Activated CD8-positive, alpha-beta T cell treated with anti-CD3 and anti-CD28 coated beads, Interleukin-2, amount 10 ng/mL, durations not matched to agents 7 days and 5 days (primary cell): ENCODE results near the gene LRMDA. TPM values are rescaled to one million over a fixed set of nuclear protein-coding genes. Genes with fewer than 3 reads are reported as not detected.

ENCODE experiments used
- ATAC-seq: fragments of 150-1000 bp; cut with Tn5 transposase; one replicate; pipeline ENCODE4 v1.10.0; 2021; ENCODE audit warnings: moderate library complexity
- CTCF ChIA-PET: fragments of 350-600 bp; sonication (Branson Sonifier 250); formaldehyde crosslinking; loops from one replicate; lab custom pipeline; 2021; ENCODE audit warnings: antibody characterized with exemption; lab: Charles Lee
- POLR2A ChIA-PET: fragments of 350-600 bp; sonication (Branson Sonifier 250); formaldehyde crosslinking; loops from one replicate; lab custom pipeline; 2021; ENCODE audit warnings: antibody characterized with exemption; lab: Charles Lee
- DNase-seq: peaks from one replicate; pipeline ENCODE4 v3.0.0-alpha.2; 2020
- H3K27ac Mint-ChIP-seq: one replicate; pipeline ENCODE4 v1.8.0; 2021; ENCODE audit warnings: mild to moderate bottlenecking, mixed read lengths
- H3K27me3 Mint-ChIP-seq: one replicate; pipeline ENCODE4 v1.8.0; 2021; ENCODE audit warnings: low read depth, mixed read lengths
- H3K36me3 Mint-ChIP-seq: one replicate; pipeline ENCODE4 v1.8.0; 2021; ENCODE audit warnings: low read depth, mixed read lengths
- H3K4me1 Mint-ChIP-seq: one replicate; pipeline ENCODE4 v1.8.0; 2021; ENCODE audit warnings: low read depth, mixed read lengths
- H3K4me3 Mint-ChIP-seq: one replicate; pipeline ENCODE4 v1.8.0; 2021; ENCODE audit warnings: mild to moderate bottlenecking, mixed read lengths
- H3K9me3 Mint-ChIP-seq: one replicate; pipeline ENCODE4 v1.8.0; 2022; ENCODE audit warnings: mixed read lengths; ENCODE audit not compliant: insufficient read depth
- total RNA-seq, 2 experiments: library from RNA; stranded (reverse); gene quantifications; one replicate each; pipeline ENCODE4 v1.2.3, GENCODE V29; 2021

LRMDA gene
- total RNA-seq, 2 experiments from 2014 or later = not detected

DNA sequence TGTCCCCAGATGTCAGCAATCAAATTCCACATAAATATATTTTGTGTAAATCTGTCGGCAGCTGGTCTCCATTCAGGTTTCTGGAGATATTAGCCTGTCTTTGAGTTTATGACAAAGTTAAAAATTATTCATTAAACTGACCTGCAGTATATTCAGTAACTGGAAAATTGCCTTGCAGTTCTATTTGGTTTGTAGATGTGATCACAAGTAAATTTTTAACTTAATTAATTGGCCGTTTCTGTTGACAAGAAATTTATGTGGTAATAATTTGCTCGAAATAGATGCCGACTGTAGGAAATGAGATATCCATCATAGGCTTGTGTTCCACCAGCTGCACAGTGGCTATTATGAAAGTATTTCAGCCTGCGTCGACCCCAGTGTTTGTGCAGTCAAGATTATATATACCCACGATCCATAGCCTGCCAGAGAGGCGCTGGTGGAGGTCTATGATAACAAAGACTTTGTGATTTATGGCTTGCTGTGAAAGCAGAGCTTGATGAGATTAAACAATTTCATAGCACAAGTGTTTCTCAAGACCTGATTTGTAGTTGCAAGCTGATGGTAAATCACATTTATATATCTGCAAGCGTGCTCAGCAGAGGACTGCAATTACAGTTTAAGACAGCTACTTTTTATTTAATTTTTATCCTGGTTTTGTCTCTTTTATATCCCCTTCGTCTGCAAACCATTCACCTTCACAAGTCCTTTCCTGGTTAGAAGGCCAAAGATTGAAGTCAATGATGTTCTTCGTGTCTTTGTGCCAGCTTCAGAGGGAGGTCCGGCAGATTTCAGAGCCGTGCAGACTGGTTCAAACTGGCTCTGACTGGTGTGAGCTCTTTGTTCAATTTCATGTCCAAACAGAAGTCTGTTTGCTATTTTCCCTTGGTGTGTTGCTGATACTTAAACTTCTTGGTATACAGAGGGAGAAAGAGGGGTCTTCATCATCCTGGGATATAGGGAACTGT, 850.9 kb downstream of the LRMDA start:
- no peaks in the 10 kb centered on the region for H3K9me3 Mint-ChIP-seq
- H3K4me1 Mint-ChIP-seq = no peaks in the 10 kb centered on the region
- DNase-seq (no peak), ATAC-seq (no peak)
- H3K27me3 Mint-ChIP-seq = no peaks in the 10 kb centered on the region
- no peak overlapping the region for H3K27ac Mint-ChIP-seq
- H3K36me3 Mint-ChIP-seq = no peaks in the 10 kb centered on the region
- H3K4me3 Mint-ChIP-seq = no peak overlapping the region
- CTCF ChIA-PET = no interaction called here
- POLR2A ChIA-PET = no interaction called here

DNA sequence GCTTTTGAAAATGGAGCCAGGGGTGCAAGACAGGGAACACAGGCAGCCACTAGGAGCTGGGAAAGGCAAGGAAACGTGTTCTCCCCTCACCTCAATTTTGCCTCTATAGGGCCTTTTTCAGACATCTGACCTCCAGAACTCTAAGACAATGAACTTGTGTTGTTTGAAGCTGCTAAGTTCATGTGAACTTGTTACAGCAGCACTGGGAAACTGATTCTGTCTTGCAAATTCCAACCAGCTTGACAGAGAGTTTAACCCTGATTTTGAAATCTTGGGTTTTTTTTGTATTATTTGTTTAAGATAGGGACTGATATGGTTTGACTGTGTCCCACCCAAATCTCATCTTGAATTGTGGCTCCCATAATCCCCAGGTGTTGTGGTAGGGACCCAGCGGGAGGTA, 852.9 kb downstream of the LRMDA start:
- POLR2A ChIA-PET = no interaction called here
- DNase-seq = no peak
- Mint-ChIP-seq H3K27ac (no peak overlapping the region), H3K4me1 (no peaks in the 10 kb centered on the region), H3K36me3 (no peaks in the 10 kb centered on the region), H3K4me3 (no peak overlapping the region), H3K27me3 (no peaks in the 10 kb centered on the region), H3K9me3 (no peaks in the 10 kb centered on the region)
- CTCF ChIA-PET = no interaction called here
- ATAC-seq = no peak

DNA sequence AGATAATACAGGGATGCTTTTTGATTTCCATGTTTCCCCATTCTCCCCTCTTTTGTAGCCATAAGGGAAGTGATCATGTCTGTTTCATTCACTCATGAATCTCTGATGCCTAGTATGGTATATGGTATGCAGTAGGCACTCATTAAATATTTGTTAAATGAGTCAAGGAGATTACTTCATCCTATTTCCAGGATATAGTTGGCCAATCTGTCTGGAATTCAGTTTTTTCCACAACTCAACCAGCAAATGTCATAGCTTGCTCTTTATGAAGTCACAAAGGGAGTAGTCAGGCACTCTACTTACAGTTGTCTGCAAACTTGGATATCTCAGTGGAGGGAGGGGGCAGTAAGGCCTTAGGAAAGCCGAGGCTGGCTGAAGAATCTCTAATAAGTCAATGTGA, 853.6 kb downstream of the LRMDA start:
- DNase-seq (no peak), ATAC-seq (no peak)
- Mint-ChIP-seq H3K36me3 (no peaks in the 10 kb centered on the region), H3K27ac (no peak overlapping the region), H3K9me3 (no peaks in the 10 kb centered on the region), H3K4me3 (no peak overlapping the region), H3K4me1 (no peaks in the 10 kb centered on the region), H3K27me3 (no peaks in the 10 kb centered on the region)
- CTCF ChIA-PET = no interaction called here
- POLR2A ChIA-PET = no interaction called here

DNA sequence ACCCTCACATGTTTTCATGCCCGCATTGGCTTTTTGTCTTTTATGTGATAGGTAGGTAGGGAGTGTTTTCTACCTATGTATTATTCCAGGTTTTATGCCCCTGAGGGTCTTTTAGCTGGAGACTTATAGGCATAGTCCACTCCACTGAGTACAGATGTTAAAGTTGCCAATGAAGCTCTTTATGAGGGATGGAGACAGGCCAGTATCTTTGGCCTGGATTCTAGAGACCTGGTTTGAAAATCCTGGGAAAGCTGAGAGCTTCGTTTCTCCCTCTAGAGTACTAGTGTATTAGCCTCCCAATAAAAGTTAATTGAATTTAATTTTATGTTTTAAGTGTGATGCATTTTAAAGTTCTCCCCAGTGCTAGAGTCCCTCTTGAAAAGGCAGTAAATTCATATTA, 854.1 kb downstream of the LRMDA start:
- no peak for DNase-seq
- no peaks in the 10 kb centered on the region for H3K9me3 Mint-ChIP-seq
- no peaks in the 10 kb centered on the region for H3K4me1 Mint-ChIP-seq
- H3K4me3 Mint-ChIP-seq = no peak overlapping the region
- ChIA-PET POLR2A (no interaction called here), CTCF (no interaction called here)
- H3K27me3 Mint-ChIP-seq = no peaks in the 10 kb centered on the region
- H3K36me3 Mint-ChIP-seq = no peaks in the 10 kb centered on the region
- H3K27ac Mint-ChIP-seq = no peak overlapping the region
- ATAC-seq = no peak

DNA sequence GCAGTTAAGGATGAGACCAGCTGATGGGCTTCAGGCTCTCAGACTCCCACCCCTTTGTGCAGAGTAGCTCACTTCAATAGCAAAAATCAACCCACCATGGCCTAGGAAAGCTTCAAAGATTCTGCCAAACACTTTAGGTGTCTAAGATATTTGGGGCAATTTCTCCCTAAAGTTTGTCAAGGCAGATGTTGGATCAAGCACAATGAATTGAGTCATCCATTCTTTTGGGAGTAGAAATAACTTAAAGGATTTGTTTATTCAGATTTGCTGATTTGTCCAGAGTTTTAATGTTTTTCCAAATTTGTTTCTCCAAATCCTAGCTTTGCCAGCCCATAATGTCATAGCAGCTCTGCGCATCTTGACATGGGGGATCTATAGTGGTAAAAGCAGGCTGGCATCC, 855.1 kb downstream of the LRMDA start:
- Mint-ChIP-seq H3K4me3 (no peak overlapping the region), H3K27me3 (no peaks in the 10 kb centered on the region), H3K9me3 (no peaks in the 10 kb centered on the region), H3K4me1 (no peaks in the 10 kb centered on the region), H3K36me3 (no peaks in the 10 kb centered on the region), H3K27ac (no peak overlapping the region)
- ChIA-PET POLR2A (no interaction called here), CTCF (no interaction called here)
- no peak for ATAC-seq
- DNase-seq = no peak

DNA sequence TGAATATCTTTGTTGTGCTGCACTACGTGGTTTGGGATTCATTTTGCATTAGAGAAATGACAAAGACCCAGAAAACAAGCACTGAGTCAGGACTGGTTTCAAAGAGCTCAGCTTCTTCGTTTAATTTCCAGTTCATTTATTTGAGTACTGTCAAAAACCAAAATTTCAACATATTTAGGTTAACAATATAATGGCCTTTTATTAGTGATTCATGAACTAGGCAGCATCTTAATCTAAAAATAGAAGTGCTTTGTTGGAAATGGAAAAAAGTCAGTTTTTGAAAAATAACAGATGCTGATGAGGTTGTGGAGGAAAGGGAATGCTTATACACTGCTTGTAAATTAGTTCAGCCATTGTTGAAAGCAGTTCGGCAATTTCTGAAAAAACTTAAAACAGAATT, 856.4 kb downstream of the LRMDA start:
- no peaks in the 10 kb centered on the region for H3K36me3 Mint-ChIP-seq
- no peak overlapping the region for H3K4me3 Mint-ChIP-seq
- ATAC-seq = no peak
- ChIA-PET CTCF (no interaction called here), POLR2A (no interaction called here)
- no peaks in the 10 kb centered on the region for H3K27me3 Mint-ChIP-seq
- DNase-seq = no peak
- H3K4me1 Mint-ChIP-seq = no peaks in the 10 kb centered on the region
- no peaks in the 10 kb centered on the region for H3K9me3 Mint-ChIP-seq
- no peak overlapping the region for H3K27ac Mint-ChIP-seq

DNA sequence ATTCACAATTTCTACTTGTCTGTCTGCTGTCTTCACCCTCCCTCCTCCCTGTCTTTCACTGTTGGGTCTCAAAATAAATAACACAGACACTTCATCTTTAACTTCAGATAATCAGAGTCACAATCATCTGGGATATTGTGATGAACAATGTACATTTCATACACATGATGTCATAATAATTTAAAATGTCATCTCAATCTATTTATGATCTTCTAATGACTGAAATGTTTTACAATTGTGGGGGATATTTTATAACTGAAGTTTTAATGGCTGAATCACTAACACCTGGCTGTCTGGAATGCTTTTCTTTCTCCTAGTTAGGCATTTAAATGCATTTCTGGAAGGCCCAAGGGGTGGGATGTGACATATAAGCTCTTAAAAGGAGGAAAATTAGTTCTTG, 859.8 kb downstream of the LRMDA start:
- no peak overlapping the region for H3K4me3 Mint-ChIP-seq
- DNase-seq = no peak
- H3K9me3 Mint-ChIP-seq = no peaks in the 10 kb centered on the region
- H3K27me3 Mint-ChIP-seq = no peaks in the 10 kb centered on the region
- no peaks in the 10 kb centered on the region for H3K4me1 Mint-ChIP-seq
- ChIA-PET CTCF (no interaction called here), POLR2A (no interaction called here)
- no peak overlapping the region for H3K27ac Mint-ChIP-seq
- no peaks in the 10 kb centered on the region for H3K36me3 Mint-ChIP-seq
- no peak for ATAC-seq

DNA sequence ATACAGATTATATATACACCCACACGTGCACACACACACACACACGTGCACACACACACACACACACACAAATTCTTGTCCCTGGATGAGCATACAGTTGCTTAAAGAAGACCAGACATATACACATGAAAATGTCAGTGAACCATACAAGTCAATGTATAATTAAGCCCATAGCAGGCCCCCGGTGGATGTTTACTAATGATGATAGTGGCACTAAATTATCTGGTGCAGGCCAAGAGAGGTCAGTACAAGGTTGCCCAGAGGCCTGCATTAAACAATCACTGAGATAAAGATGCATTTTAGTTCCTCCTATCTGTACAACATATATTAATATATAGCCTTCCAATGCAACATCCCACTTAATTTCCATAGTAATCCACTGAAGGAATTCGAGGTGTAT, 860.5 kb downstream of the LRMDA start:
- Mint-ChIP-seq H3K4me1 (no peaks in the 10 kb centered on the region), H3K27ac (no peak overlapping the region), H3K9me3 (no peaks in the 10 kb centered on the region), H3K4me3 (no peak overlapping the region), H3K36me3 (no peaks in the 10 kb centered on the region), H3K27me3 (no peaks in the 10 kb centered on the region)
- DNase-seq (no peak), ATAC-seq (no peak)
- POLR2A ChIA-PET = no interaction called here
- CTCF ChIA-PET = no interaction called here

DNA sequence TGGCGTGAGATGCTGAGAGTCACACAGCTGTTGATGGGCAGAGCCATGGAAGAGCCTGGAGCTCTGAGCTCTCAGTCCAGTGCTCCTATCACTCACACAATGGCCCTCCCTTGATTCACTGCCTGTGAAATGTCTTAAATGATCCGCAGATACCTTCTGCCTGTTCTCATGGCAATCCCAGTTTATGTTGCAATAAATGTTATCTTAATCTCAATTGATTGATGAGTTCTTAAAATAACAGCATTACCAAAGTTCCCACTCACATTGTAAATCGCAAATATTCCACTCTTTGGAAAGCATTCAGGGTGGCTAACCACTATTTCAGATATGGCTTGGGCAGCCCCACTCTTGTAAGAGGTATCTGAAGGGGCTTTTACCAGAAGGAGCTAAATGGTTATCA, 865.5 kb downstream of the LRMDA start:
- ChIA-PET CTCF (no interaction called here), POLR2A (no interaction called here)
- DNase-seq (no peak), ATAC-seq (no peak)
- Mint-ChIP-seq H3K4me3 (no peak overlapping the region), H3K27ac (no peak overlapping the region), H3K36me3 (no peaks in the 10 kb centered on the region), H3K9me3 (no peaks in the 10 kb centered on the region), H3K4me1 (no peaks in the 10 kb centered on the region), H3K27me3 (no peaks in the 10 kb centered on the region)

DNA sequence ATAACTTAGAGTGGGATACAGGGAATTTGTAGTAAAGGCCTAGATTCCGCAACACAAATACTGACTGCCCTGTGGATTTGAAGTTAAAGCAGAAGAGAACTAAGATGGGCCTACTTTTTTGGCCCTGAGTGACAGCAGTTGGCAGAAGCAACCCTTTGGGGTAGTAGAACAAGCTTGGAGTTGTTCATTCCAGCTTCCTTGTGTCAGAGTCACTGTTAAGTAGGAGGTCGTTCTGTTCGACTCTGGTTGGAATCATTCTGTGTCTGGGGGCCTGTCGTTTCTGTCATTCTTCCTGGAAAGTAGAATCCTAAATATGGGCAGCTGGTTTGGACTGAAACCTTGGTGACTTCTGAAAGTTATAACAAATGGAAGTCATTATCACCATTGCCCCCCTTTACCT, 865.9 kb downstream of the LRMDA start:
- ATAC-seq = no peak
- CTCF ChIA-PET = no interaction called here
- no peak for DNase-seq
- no peaks in the 10 kb centered on the region for H3K36me3 Mint-ChIP-seq
- H3K4me1 Mint-ChIP-seq = no peaks in the 10 kb centered on the region
- H3K9me3 Mint-ChIP-seq = no peaks in the 10 kb centered on the region
- no peaks in the 10 kb centered on the region for H3K27me3 Mint-ChIP-seq
- H3K27ac Mint-ChIP-seq = no peak overlapping the region
- H3K4me3 Mint-ChIP-seq = no peak overlapping the region
- POLR2A ChIA-PET = no interaction called here

DNA sequence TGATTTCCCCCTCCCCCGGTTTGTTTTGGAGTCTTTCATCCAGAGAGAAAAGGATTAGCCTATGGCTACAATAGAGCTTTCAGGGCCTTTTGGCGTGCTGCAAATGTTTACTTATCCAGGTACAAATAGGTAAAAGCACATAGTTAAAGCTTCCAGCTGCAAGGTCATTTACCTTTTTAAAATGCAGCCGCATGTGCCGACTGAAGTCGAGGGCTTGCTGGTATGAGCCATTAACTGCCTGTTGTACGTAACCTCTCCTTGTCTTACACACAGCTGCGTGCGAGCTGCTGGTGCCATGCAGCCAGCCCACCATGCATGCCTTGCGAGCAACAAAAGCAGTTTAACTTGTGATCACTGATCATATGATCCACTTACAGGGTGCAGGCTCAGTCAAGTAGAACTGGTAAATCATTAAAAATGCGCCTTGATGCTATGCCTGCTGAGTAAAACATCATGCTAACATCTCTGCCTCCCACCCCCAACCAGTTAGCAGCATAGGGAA, 866.4 kb downstream of the LRMDA start:
- Mint-ChIP-seq H3K36me3 (no peaks in the 10 kb centered on the region), H3K4me1 (no peaks in the 10 kb centered on the region), H3K4me3 (no peak overlapping the region), H3K9me3 (no peaks in the 10 kb centered on the region), H3K27me3 (no peaks in the 10 kb centered on the region), H3K27ac (no peak overlapping the region)
- no peak for DNase-seq
- no peak for ATAC-seq
- ChIA-PET CTCF (no interaction called here), POLR2A (no interaction called here)

DNA sequence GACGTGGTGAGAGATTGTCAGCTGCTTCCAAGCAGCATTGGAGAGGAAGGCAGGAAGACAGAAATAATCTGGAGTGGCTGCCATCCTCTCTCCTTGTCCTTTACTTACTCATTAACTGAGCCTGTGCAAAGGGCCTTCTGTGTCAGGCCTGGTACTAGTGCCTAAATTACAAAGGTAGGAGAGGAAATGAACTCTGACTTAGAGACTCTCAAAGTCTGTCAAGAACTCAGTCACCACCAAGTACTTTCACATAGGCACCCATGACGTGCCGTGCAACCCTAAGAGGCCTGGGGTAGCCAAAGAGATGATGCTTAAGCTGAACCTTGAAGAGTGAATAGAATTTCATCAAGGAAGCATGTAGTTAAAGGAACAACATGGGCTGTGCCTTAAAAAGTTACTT, 866.9 kb downstream of the LRMDA start:
- Mint-ChIP-seq H3K36me3 (no peaks in the 10 kb centered on the region), H3K9me3 (no peaks in the 10 kb centered on the region), H3K27ac (no peak overlapping the region), H3K4me1 (no peaks in the 10 kb centered on the region), H3K4me3 (no peak overlapping the region), H3K27me3 (no peaks in the 10 kb centered on the region)
- ChIA-PET POLR2A (no interaction called here), CTCF (no interaction called here)
- ATAC-seq (no peak), DNase-seq (no peak)
